GM21423 (cell line): ENCODE data around the gene MAD1L1.

Source experiments
- ATAC-seq: cut with Tn5 transposase; IDR thresholded peaks from one replicate; pipeline ENCODE4 v1.9.1; 2021; ENCODE audit warnings: mild to moderate bottlenecking, moderate library complexity; ENCODE audit not compliant: unreplicated experiment

Gene MAD1L1

GRCh38 chr7:1948887-1949680 is 283.7 kb downstream of the MAD1L1 start:
- ATAC-seq, result no peak

DNA sequence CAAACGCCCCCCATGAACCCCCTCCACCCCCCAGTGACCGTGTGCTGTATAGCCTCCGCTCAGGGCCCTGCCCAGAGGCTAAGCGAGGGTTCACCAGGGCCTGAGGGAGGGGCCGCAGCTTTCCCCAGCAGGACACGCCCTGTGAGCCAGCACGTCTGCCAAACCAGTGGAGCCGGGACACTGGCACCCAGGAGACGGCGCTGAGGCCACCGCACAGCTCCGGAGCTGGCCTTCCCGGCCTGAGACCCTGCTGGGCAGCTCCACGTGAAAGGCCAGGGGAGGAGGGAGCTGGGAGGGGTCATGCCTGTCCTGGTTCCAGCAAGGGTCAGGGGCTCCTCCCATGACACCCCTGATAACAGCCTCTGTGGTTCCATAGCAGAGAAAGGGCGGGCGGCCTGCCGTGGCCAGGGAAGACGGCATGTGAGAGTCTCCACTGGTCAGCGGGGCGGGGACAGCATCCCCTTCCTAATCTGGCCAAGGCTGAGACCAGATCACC is 284.4 kb downstream of the MAD1L1 start:
- ATAC-seq, result no peak

GRCh38 chr7:1947586-1948217 is 285.0 kb downstream of the MAD1L1 start:
- no peak for ATAC-seq

- no peak for ATAC-seq
Measured at GRCh38 chr7:1946773-1947450, 285.8 kb downstream of the MAD1L1 start.

DNA sequence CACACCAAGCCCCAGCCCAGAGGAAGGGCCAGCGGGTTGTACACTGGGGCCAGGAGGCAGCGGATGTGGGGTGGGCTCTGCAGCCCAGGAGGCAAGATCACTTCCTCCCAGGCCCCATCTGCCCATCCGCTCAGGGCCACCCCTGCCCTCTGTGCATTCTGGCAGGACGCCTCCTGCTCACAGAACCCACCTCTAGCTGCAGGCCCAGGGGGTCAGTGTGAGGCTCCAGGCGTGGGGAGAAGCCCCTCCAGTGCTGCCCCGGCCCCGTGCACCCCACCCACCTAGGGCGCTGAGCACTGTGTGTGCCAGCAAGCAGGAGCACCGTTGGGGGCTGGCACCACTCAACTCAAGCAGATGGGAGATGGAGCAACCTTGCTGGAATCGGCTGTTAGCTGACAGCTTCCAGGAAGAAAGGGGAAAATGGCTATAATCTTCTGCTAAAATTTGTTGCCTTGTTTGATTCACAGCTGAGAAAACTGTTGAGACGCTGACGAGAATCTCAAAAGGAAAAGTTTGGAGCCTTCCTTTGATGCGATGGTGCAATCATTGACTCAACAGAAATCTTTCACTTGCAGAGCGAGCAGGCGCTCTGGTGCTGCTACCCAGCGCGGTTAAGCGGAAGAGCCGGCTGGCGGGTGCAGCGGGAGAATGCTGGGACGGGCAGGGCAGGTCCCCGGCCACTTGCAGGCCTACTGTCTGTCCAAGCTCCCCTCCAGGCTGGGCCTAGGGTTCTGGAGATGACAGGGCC is 286.5 kb downstream of the MAD1L1 start:
- no peak for ATAC-seq

GRCh38 chr7:1945558-1945957 is 287.2 kb downstream of the MAD1L1 start:
- no peak for ATAC-seq

DNA sequence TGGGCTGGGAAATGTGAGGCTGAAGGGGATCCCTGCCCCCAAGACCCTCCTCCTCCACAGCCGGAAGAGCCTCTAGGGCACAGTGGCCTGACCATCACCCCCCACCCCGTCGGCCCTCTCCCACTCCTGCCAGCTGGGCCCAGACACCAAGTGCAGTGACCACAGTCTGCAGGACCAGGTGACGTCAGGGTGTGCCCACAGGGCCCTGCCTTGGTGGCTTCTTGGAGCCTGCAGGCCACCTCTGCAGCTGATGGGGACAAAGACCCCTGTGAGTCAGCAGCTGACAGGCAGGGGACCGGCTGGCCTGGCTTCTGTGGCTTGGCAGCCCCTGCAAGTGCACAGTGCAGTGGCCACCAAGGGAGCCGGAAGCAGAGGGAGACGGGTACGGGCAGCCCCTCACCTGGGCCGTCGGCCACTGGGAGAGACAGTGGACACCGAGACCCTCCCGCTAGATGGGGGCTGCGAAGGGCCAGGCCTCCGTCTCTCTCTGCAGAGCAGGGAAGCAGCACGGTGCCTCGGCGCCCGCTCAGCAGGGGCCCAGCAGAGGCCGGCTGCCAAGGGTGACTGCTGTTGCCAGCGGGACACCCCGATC is 288.0 kb downstream of the MAD1L1 start:
- ATAC-seq, result no peak

- ATAC-seq, result no peak
Measured at GRCh38 chr7:1943933-1944618, 288.7 kb downstream of the MAD1L1 start.

GRCh38 chr7:1943326-1943725 is 289.4 kb downstream of the MAD1L1 start:
- no peak for ATAC-seq

- no peak for ATAC-seq
Measured at GRCh38 chr7:1942941-1943289, 289.8 kb downstream of the MAD1L1 start.

- no peak for ATAC-seq
Measured at GRCh38 chr7:1942243-1942940, 290.4 kb downstream of the MAD1L1 start.

DNA sequence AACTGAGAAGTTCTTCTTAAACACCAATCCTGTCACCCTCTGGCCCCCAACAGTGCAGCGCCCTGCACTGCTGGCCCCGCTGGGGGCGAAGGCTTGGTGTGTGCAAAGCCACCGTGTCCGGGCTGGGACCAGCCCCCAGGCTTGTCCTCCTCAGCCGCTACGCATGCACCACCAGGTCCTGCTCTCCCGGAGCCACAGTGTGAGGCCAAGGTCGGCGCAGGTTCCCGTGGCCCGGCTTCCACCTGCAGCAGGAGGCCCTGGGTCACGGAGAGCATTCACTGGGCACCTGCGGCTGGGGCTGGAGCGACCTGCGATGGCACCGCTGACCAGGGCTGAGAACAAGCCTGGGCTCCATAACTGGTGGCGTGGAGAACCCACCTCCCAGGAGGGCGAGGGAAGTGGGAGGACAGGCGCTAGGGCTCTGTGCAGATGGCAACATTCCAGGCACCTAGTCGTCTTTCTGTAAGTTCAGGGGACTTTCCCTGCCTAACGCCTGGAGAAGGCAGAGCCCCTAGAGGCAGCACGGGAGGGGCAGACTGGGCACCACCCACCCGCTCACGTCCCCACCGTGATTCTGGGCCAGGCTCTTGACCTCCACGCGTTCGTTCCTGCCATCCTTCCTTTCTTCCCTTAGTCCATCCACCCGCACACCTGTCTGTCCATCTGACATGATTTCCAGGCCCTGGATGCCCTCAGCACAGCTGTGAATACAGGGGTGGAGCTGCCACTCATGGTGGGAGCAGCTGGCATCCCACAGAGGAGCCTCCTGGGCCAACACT is 291.1 kb downstream of the MAD1L1 start:
- ATAC-seq, result no peak

GRCh38 chr7:1940863-1941262 is 291.9 kb downstream of the MAD1L1 start:
- ATAC-seq, result peak; percentile 20

DNA sequence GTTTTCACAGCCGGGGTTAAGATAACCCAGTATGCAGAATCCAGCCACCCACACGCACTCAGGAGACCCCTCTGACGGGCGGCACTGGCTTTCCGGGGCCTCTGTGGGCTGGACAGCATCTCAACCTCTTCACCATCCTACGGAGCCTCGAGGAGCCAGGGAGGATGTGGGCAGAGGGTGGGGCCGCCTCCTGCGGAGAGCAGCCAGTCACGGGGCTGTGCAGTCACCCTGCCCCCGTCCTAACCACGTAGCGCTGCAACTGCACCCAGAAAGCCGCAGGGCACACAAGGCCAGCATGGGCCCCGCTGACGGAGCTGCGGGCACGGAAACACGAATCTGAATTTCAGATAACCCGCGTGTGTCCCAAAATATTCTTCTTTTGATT is 292.4 kb downstream of the MAD1L1 start:
- peak; percentile 82 for ATAC-seq

GRCh38 chr7:1939434-1940401 is 293.0 kb downstream of the MAD1L1 start:
- peak; percentile 24 for ATAC-seq

GRCh38 chr7:1938788-1939433 is 293.8 kb downstream of the MAD1L1 start:
- no peak for ATAC-seq

DNA sequence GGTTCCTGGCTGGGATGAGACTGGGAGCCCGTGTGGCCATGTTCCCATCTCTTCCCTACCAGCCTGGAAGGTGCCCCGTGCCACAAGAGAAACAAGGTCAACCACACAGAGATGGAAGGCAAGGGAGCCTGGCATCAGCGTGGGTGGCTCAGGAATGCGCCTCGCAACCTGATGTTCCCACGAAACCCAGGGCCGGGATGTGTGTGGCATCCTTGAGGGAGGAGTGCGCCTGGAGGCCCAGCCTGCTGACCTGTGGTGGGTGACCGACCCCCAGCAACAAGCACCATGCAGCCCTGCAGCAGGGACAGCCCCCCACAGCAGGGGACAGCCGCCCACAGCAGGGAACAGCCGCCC is 295.5 kb downstream of the MAD1L1 start:
- no peak for ATAC-seq
